ENCODE data around the gene DLG2.

- TF ChIP-seq CTCF (conservative IDR thresholded peaks at IDR 0.05; ENCODE audit: low read depth, low read length) (no peak), RFX5 (IDR thresholded peaks at IDR 0.05; ENCODE audit: low read depth, low read length) (no peak), MXI1 (IDR thresholded peaks at IDR 0.05; ENCODE audit: borderline replicate concordance, low read depth, low read length) (no peak), POLR2A (IDR thresholded peaks at IDR 0.05; ENCODE audit: low read depth, low read length) (no peak), ELK1 (IDR thresholded peaks at IDR 0.05; ENCODE audit: borderline replicate concordance, low read depth, low read length) (no peak)
Measured at GRCh38 chr11:84044706-84045105, 1582.4 kb downstream of the DLG2 start.

Data from IMR-90 (cell line).